Neural cell (in vitro differentiated cells): Measurements from ENCODE around the gene TMTC3.

Source experiments
- EP300 ChIP-seq: fragments of 450-650 bp; conservative IDR thresholded peaks from 2 replicates; pipeline ENCODE4 v1.6.1; 2014; ENCODE audit warnings: antibody characterized with exemption, mild to moderate bottlenecking, moderate library complexity; ENCODE audit not compliant: poor library complexity, severe bottlenecking
- EZH2 ChIP-seq: fragments of 200-600, 300-800 bp; shearing (Covaris generic), sonication (generic); IDR thresholded peaks from 2 replicates; pipeline ENCODE4 v1.6.1; 2014; ENCODE audit warnings: antibody characterized with exemption, low read length, borderline replicate concordance, mild to moderate bottlenecking; ENCODE audit not compliant: insufficient read depth, poor library complexity, severe bottlenecking
- POLR2AphosphoS5 ChIP-seq: IDR thresholded peaks from 2 replicates; pipeline ENCODE4 v1.6.1; 2012
- RAD21 ChIP-seq: fragments of 450-650 bp; conservative IDR thresholded peaks from 2 replicates; pipeline ENCODE4 v1.6.1; 2014; ENCODE audit warnings: antibody characterized with exemption, mild to moderate bottlenecking, moderate library complexity
- SMC3 ChIP-seq: fragments of 450-650 bp; conservative IDR thresholded peaks from 2 replicates; pipeline ENCODE4 v1.6.1; 2014; ENCODE audit warnings: antibody characterized with exemption, mild to moderate bottlenecking, moderate library complexity; ENCODE audit not compliant: poor library complexity
- TF ChIP-seq, protein P1 (sequence below): fragments of 450-650 bp; IDR thresholded peaks from 2 replicates; pipeline ENCODE4 v1.5.1; 2014; ENCODE audit warnings: antibody characterized with exemption, mild to moderate bottlenecking, moderate library complexity; ENCODE audit not compliant: poor library complexity, severe bottlenecking
- TF ChIP-seq, protein P2 (sequence below): IDR thresholded peaks from 2 replicates; pipeline ENCODE4 v1.6.1; 2012; ENCODE audit warnings: borderline replicate concordance

DNA sequence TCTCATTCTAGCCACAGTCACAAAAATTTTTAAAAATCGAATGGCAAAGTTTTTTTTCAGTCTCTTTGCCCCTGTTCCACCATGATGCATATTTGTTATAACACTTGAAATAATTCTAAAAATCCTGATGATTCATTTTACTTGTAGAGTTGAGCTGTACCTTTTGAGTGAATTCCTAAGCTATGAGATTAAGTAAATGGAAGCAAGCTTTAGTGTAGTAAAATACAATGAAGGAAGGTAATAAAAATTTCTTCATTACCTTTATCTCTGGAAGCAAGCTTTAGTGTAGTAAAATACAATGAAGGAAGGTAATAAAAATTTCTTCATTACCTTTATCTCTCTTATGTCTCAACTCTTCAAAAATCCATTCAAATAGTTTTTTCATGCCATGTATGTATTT lies 46.1 kb downstream of the TMTC3 start:
- TF ChIP-seq, protein P1, sequence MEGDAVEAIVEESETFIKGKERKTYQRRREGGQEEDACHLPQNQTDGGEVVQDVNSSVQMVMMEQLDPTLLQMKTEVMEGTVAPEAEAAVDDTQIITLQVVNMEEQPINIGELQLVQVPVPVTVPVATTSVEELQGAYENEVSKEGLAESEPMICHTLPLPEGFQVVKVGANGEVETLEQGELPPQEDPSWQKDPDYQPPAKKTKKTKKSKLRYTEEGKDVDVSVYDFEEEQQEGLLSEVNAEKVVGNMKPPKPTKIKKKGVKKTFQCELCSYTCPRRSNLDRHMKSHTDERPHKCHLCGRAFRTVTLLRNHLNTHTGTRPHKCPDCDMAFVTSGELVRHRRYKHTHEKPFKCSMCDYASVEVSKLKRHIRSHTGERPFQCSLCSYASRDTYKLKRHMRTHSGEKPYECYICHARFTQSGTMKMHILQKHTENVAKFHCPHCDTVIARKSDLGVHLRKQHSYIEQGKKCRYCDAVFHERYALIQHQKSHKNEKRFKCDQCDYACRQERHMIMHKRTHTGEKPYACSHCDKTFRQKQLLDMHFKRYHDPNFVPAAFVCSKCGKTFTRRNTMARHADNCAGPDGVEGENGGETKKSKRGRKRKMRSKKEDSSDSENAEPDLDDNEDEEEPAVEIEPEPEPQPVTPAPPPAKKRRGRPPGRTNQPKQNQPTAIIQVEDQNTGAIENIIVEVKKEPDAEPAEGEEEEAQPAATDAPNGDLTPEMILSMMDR: no peak
- TF ChIP-seq RAD21 (no peak), POLR2AphosphoS5 (no peak), EZH2 (no peak), EP300 (no peak), SMC3 (no peak)
- TF ChIP-seq, protein P2, sequence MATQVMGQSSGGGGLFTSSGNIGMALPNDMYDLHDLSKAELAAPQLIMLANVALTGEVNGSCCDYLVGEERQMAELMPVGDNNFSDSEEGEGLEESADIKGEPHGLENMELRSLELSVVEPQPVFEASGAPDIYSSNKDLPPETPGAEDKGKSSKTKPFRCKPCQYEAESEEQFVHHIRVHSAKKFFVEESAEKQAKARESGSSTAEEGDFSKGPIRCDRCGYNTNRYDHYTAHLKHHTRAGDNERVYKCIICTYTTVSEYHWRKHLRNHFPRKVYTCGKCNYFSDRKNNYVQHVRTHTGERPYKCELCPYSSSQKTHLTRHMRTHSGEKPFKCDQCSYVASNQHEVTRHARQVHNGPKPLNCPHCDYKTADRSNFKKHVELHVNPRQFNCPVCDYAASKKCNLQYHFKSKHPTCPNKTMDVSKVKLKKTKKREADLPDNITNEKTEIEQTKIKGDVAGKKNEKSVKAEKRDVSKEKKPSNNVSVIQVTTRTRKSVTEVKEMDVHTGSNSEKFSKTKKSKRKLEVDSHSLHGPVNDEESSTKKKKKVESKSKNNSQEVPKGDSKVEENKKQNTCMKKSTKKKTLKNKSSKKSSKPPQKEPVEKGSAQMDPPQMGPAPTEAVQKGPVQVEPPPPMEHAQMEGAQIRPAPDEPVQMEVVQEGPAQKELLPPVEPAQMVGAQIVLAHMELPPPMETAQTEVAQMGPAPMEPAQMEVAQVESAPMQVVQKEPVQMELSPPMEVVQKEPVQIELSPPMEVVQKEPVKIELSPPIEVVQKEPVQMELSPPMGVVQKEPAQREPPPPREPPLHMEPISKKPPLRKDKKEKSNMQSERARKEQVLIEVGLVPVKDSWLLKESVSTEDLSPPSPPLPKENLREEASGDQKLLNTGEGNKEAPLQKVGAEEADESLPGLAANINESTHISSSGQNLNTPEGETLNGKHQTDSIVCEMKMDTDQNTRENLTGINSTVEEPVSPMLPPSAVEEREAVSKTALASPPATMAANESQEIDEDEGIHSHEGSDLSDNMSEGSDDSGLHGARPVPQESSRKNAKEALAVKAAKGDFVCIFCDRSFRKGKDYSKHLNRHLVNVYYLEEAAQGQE: no peak
